A549 treated with DMSO at 1 μM for 4 hours (cell line): Measurements from ENCODE around the gene SLU7. TPM values are rescaled to one million over a fixed set of nuclear protein-coding genes. Genes with fewer than 3 reads are reported as not detected.

Experiments
- total RNA-seq: library from RNA; stranded (reverse); fragments of 200-300 nt; extraction: Qiagen RNA extraction; gene quantifications from 5 replicates; pipeline ENCODE4 v1.2.3, GENCODE V29; 2022; ENCODE audit warnings: low read depth

SLU7 gene
- total RNA-seq = 41.7 to 66.1 TPM (median 52.3 TPM) in 5 replicates

DNA sequence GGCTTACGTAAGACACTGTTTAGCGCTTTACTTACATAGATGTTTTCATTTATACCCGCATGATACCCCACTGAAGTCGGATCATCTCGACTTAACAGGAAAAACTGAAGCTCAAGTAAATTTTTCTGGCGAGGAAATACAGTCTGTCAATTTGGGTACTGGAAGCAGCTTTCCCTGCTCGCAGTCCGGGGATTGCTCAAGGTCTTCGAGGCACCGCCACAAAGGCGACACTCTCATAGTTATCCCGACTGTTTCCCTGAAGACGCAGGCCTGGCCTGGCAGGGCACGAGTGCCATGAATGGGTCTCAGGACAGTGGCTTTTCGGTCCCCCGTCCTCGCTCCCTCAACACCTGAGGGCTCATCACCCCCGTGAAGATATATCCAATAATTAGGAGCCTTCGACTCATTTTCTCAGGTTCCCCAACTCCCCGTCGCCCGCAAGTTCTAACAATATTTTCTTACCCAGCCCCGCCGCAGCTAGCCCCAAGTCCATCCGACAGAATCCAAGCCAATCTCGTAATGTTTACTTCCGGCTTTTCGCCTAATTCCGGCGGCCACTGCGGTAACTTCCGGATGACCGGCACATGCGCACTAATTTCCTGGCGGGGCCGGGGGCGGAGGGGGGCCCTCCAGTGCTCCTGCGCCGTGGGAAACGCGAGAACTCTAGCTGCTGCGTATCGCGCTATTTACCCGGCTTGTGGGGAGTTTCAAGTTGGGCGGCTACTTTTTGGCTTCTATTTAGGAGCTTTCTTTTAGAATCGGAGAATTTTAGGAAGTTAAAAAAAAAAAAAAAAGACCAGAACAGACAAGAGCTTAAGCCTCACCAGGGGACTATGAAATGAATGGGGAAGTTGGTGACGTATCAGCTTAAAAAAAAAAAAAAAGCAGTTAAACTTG, at the start of gene SLU7:
SLU7 (minus strand) TSS at position 521 of the 897 bp plus-strand sequence. CDS start 3,787 bp downstream, outside the sequence.

GRCh38 chr5:160421625-160422258, 2.9 kb upstream of the SLU7 start, which contains the start of gene PTTG1:
TSS of gene PTTG1 (plus strand) at chr5:160421855. CDS start at chr5:160422313, 458 bp downstream.

GRCh38 chr5:160399402-160400353, 19.2 kb downstream of the SLU7 start, which contains the start of gene FAM200C:
TSS of gene FAM200C (minus strand) at chr5:160400054. CDS start at chr5:160395490, 4,564 bp downstream.

GRCh38 chr5:160369990-160370712, 48.7 kb downstream of the SLU7 start, which contains the start of gene C1QTNF2:
TSS of gene C1QTNF2 (minus strand) at chr5:160370626. CDS start at chr5:160355011, 15,615 bp downstream.

Other genes with a start within 250 kb of the SLU7 start
- gene FABP6, start 189.6 kb downstream of the SLU7 start, total RNA-seq = 0.57 to 1.0 TPM (median 0.85 TPM) in 5 replicates
- 11.2 to 14.0 TPM (median 12.4 TPM) in 5 replicates for gene CCNJL, start 106.5 kb downstream of the SLU7 start, total RNA-seq
- 0.07 to 0.19 TPM (median 0.11 TPM) in 3 of 5 replicates, not detected in the others for gene C1QTNF2, start 48.5 kb downstream of the SLU7 start, total RNA-seq
- gene FAM200C, start 19.0 kb downstream of the SLU7 start, total RNA-seq = 1.3 to 2.7 TPM (median 2.5 TPM) in 5 replicates
- 194 to 300 TPM (median 218 TPM) in 5 replicates for gene PTTG1, start 2.8 kb upstream of the SLU7 start, total RNA-seq